GM19397 (cell line): Measurements from ENCODE around the gene CLCN2.
A peak's percentile ranks its signal among the peaks of the same experiment; 100 is the strongest.

Source experiments
- ATAC-seq: cut with Tn5 transposase; IDR thresholded peaks from one replicate; pipeline ENCODE4 v1.9.1; 2021; ENCODE audit warnings: mild to moderate bottlenecking, moderate library complexity; ENCODE audit not compliant: unreplicated experiment

The CLCN2 gene

DNA sequence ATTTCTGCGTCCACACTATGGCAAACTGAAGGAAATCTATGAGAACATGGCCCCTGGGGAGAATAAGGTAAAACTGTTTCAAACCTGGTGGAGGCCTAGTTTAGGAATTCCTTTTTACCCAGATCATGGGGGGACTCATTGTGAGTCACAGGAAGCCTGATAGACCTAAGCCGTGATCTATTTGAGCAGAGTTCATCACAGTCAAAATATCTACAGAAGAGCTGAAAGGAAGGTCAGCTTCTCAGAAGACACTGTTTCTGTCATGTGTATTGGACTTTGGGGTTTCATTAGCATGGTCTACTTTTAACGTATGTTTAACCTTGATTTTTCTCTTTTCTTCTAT lies 61.1 kb downstream of the CLCN2 start:
- no peak for ATAC-seq

DNA sequence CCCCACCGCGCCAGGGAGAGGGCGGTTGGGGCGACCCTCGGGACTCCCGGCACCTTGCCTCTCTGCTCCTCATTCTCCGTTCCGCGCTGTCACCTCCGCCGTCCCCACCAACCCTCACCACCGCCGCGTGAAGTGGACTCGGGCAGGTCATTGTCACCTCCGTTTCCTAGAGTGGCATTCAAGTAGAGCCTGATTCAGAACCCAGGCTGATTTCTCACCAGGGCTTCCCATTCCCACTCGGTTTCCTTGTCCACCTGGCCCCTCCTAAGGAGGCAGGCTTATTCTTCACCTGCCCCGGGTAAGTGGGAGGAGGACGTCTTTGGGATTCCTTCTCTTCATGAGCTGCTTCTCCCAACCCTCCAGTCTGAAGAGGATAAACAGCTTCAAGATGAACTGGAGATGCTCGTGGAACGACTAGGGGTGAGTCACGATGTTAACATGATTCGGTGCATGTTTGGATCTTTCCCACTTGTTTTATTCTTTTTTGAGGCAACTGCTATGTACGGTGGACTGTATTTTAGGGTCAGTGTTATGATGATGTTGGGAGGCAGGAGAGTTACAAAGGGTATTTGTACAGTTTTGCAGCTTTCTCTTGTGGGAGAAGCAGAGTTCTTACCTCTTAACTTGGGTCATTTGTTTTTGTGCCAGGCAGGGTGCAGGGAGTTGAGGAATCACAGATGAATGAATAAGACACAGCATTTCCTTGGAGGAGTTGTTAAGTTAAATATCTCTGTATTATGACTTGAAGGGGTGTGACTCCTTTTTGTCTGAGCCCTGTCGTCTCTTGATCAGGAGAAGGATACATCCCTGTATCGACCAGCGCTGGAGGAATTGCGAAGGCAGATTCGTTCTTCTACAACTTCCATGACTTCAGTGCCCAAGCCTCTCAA lies 61.7 kb downstream of the CLCN2 start:
- no peak for ATAC-seq

DNA sequence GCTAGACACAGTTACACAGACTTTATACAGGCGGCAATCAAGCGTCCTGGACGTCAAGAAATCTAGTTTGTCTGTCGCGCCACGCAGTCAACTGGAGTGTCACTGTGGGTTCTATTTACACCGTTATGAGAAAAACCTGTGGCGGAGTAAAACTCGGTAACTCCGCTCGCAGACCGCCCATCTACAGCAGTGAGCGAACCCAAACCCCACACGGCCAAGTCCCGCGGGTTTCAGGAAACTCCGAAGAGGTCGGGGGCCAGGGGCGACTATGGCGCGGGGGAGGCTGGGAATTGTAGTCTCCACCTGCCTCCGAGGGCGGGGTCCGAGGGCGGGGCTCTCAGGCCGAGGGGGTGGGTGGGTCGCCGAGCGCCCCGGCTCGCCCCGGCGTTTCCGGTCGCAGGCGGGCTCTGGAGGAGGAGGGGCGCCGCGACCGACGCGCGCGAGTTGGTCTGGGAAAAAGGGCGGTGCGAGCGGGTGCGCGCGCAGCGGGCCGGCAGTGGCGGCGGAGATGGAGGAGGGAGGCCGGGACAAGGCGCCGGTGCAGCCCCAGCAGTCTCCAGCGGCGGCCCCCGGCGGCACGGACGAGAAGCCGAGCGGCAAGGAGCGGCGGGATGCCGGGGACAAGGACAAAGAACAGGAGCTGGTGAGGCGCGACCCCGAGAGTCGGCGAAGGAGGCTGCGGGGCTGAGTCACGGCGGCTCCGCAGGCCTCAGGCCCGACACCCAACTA lies 62.5 kb downstream of the CLCN2 start, which contains the start of gene PSMD2:
Gene PSMD2 (plus strand): TSS at position 483 of the 729 bp plus-strand sequence. CDS start 26 bp downstream, at position 509.
- peak; percentile 96 for ATAC-seq

DNA sequence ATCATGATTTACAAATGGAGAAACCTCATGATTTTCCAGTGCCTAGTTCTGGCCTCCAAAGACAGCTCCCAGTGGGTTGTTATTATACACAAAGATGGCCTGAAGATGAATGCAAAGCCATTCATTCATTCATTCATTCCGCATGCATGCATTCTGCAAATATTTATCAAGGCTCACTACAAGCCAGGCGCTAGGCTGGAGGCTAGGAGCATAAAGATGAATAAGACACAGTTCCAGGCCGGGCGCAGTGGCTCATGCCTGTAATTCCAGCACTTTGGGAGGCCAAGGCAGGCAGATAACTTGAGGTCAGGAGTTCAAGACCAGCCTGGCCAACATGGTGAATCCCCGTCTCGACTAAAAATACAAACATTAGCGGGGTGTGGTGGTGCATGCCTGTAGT lies 64.8 kb downstream of the CLCN2 start:
- no peak for ATAC-seq
